ENCODE measurements around the gene RXRA.

RXRA gene

GRCh38 chr9:134294153-134295071 lies 31.8 kb upstream of the RXRA start:
- peak overlapping the region; percentile 37 for H3K4me2 ChIP-seq (ENCODE audit: low read length)
- no peaks in the 10 kb centered on the region for H3F3A ChIP-seq (ENCODE audit: insufficient read depth, low read length)
- H3K9me3 ChIP-seq (ENCODE audit: low read length) = no peaks in the 10 kb centered on the region
- H3K4me3 ChIP-seq (ENCODE audit: low read depth, low read length, poor library complexity, severe bottlenecking) = peak overlapping the region; percentile 18
- H3K36me3 ChIP-seq (ENCODE audit: insufficient read depth, low read length) = no peaks in the 10 kb centered on the region
- no peaks in the 10 kb centered on the region; the same call in 1 of the 2 replicates for H3K27me3 ChIP-seq (ENCODE audit: insufficient read depth, low read length)
- H3K79me2 ChIP-seq (ENCODE audit: insufficient read depth, low read length) = no peaks in the 10 kb centered on the region
- peak overlapping the region; percentile 84 for H3K27ac ChIP-seq (ENCODE audit: low read depth, low read length, poor library complexity, severe bottlenecking)
- H4K20me1 ChIP-seq (ENCODE audit: insufficient read depth, low read length) = no peaks in the 10 kb centered on the region
- no peaks in the 10 kb centered on the region for H3K9me2 ChIP-seq (ENCODE audit: low read depth, low read length)
- peaks cover 45% of the 10 kb centered on the region for H3K4me1 ChIP-seq (ENCODE audit: insufficient read depth, low read length, severe bottlenecking)
- TF ChIP-seq CTCF (IDR thresholded peaks at IDR 0.05; ENCODE audit: low read length) (no peak), EZH2 (IDR thresholded peaks at IDR 0.05; ENCODE audit: borderline replicate concordance, low read length) (no peak)
- no peak overlapping the region for H2AFZ ChIP-seq (ENCODE audit: low read length)
- peak overlapping the region; percentile 49; the same call in 1 of the 2 replicates for H3K9ac ChIP-seq (ENCODE audit: low read length)

- no peaks in the 10 kb centered on the region for H3K9me2 ChIP-seq (ENCODE audit: low read depth, low read length)
- no peak overlapping the region for H3K4me2 ChIP-seq (ENCODE audit: low read length)
- no peaks in the 10 kb centered on the region for H3K36me3 ChIP-seq (ENCODE audit: insufficient read depth, low read length)
- no peaks in the 10 kb centered on the region for H3K9me3 ChIP-seq (ENCODE audit: low read length)
- H3K27ac ChIP-seq (ENCODE audit: low read depth, low read length, poor library complexity, severe bottlenecking) = no peak overlapping the region
- H3K27me3 ChIP-seq (ENCODE audit: insufficient read depth, low read length) = no peaks in the 10 kb centered on the region; the same call in 1 of the 2 replicates
- no peaks in the 10 kb centered on the region for H3K79me2 ChIP-seq (ENCODE audit: insufficient read depth, low read length)
- H3K9ac ChIP-seq (ENCODE audit: low read length) = no peak overlapping the region
- TF ChIP-seq EZH2 (IDR thresholded peaks at IDR 0.05; ENCODE audit: borderline replicate concordance, low read length) (no peak), CTCF (IDR thresholded peaks at IDR 0.05; ENCODE audit: low read length) (no peak)
- no peaks in the 10 kb centered on the region for H3F3A ChIP-seq (ENCODE audit: insufficient read depth, low read length)
- H2AFZ ChIP-seq (ENCODE audit: low read length) = no peak overlapping the region
- no peaks in the 10 kb centered on the region for H4K20me1 ChIP-seq (ENCODE audit: insufficient read depth, low read length)
- peaks cover 41% of the 10 kb centered on the region for H3K4me1 ChIP-seq (ENCODE audit: insufficient read depth, low read length, severe bottlenecking)
- H3K4me3 ChIP-seq (ENCODE audit: low read depth, low read length, poor library complexity, severe bottlenecking) = no peak overlapping the region
These were observed 31.0 kb upstream of the RXRA start for GRCh38 chr9:134295101-134295745.

GRCh38 chr9:134295746-134296250 lies 30.5 kb upstream of the RXRA start:
- H3K36me3 ChIP-seq (ENCODE audit: insufficient read depth, low read length) = no peaks in the 10 kb centered on the region
- H3K79me2 ChIP-seq (ENCODE audit: insufficient read depth, low read length) = no peaks in the 10 kb centered on the region
- no peaks in the 10 kb centered on the region for H3K9me2 ChIP-seq (ENCODE audit: low read depth, low read length)
- H2AFZ ChIP-seq (ENCODE audit: low read length) = no peak overlapping the region
- no peaks in the 10 kb centered on the region; the same call in 1 of the 2 replicates for H3K27me3 ChIP-seq (ENCODE audit: insufficient read depth, low read length)
- no peak overlapping the region for H3K27ac ChIP-seq (ENCODE audit: low read depth, low read length, poor library complexity, severe bottlenecking)
- no peaks in the 10 kb centered on the region for H3F3A ChIP-seq (ENCODE audit: insufficient read depth, low read length)
- no peaks in the 10 kb centered on the region for H4K20me1 ChIP-seq (ENCODE audit: insufficient read depth, low read length)
- H3K4me1 ChIP-seq (ENCODE audit: insufficient read depth, low read length, severe bottlenecking) = peaks cover 37% of the 10 kb centered on the region
- TF ChIP-seq CTCF (IDR thresholded peaks at IDR 0.05; ENCODE audit: low read length) = no peak
- TF ChIP-seq EZH2 (IDR thresholded peaks at IDR 0.05; ENCODE audit: borderline replicate concordance, low read length) = no peak
- H3K9me3 ChIP-seq (ENCODE audit: low read length) = no peaks in the 10 kb centered on the region
- H3K4me3 ChIP-seq (ENCODE audit: low read depth, low read length, poor library complexity, severe bottlenecking) = no peak overlapping the region
- H3K9ac ChIP-seq (ENCODE audit: low read length) = no peak overlapping the region
- no peak overlapping the region for H3K4me2 ChIP-seq (ENCODE audit: low read length)
